Heart left ventricle (tissue), 16 donors: Measurements from ENCODE around the gene ZCCHC4. TPM values are rescaled to one million over a fixed set of nuclear protein-coding genes. Genes with fewer than 3 reads are reported as not detected.

Experiments used
- ATAC-seq, 4 donors: fragments of 200-7000 bp; cut with Tn5 transposase; one replicate each; pipeline ENCODE4 v1.9.1; 2020 to 2022; ENCODE audit warnings: moderate library complexity in 4 of 4, mild to moderate bottlenecking in 3 of 4, moderate number of reproducible peaks in 1 of 4
- DNase-seq, 5 donors: peaks; one replicate each; pipeline ENCODE4 v3.0.0-alpha.2; 2020
- H3K27ac ChIP-seq, 12 donors: fragments of 200-600 bp; sonication (generic) in 4 of 12; one replicate each; pipeline versions ENCODE4 v1.5.0 to v1.8.0; 2016 to 2022; ENCODE audit warnings: mild to moderate bottlenecking in 2 of 12
- H3K27me3 ChIP-seq, 9 donors: fragments of 200-600 bp; sonication (generic) in 2 of 9; one replicate each; pipeline versions ENCODE4 v1.5.1 to v1.8.0; 2016 to 2022; ENCODE audit warnings: mild to moderate bottlenecking in 3 of 9
- H3K36me3 ChIP-seq, 9 donors: fragments of 200-600 bp; sonication (generic) in 2 of 9; one replicate each; pipeline versions ENCODE4 v1.5.0 to v1.8.0; 2018 to 2022; ENCODE audit warnings: mild to moderate bottlenecking in 2 of 9
- H3K4me1 ChIP-seq, 12 donors: fragments of 200-600 bp; sonication (generic) in 4 of 12; one replicate each; pipeline versions ENCODE4 v1.5.0 to v1.8.0; 2016 to 2022; ENCODE audit warnings: mild to moderate bottlenecking in 3 of 12
- H3K4me3 ChIP-seq, 12 donors: fragments of 200-600 bp; sonication (generic) in 4 of 12; one replicate each; pipeline versions ENCODE4 v1.5.0 to v1.8.0; 2017 to 2022; ENCODE audit warnings: mild to moderate bottlenecking in 9 of 12, moderate library complexity in 4 of 12
- H3K9me3 ChIP-seq, 12 donors: fragments of 200-600 bp; sonication (generic) in 4 of 12; one replicate each; pipeline versions ENCODE4 v1.5.0 to v1.8.0; 2016 to 2022; ENCODE audit warnings: mild to moderate bottlenecking in 1 of 12
- POLR2A ChIP-seq, 2 donors: fragments of 450-650 bp; IDR thresholded peaks; one replicate each; pipeline ENCODE4 v1.6.1; 2017; ENCODE audit warnings: antibody characterized with exemption in 2 of 2, mild to moderate bottlenecking in 2 of 2, moderate library complexity in 2 of 2
- WGBS, 4 donors: extraction: QIAGEN DNeasy Blood & Tissue Kit in 2 of 4; methylation state at CpG; one replicate each; pipeline versions ENCODE4 v1.1.5 to v1.1.7; 2013 to 2018; 5-methylcytosine and 5-hydroxymethylcytosine counted together
- intact Hi-C, 10 donors: fragments of 100-400 bp; cut with DNase I; formaldehyde crosslinking; loops; one replicate each; pipeline versions ENCODE4 v1.11.1 to v1.14.2; 2022
- polyA plus RNA-seq, 2 donors: library from polyadenylated mRNA; stranded (reverse); fragments of 200-250 nt; gene quantifications; one replicate each; pipeline ENCODE4 v1.2.3, GENCODE V29; 2013
- total RNA-seq, 9 donors: library from RNA; depleted of rRNA in 2 of 9; stranded (reverse); fragments of >200 nt in 2 of 9; fragmentation: NEBNext Ultra II Directional in 3 of 9; extraction: Animal tissue kit (Norgen Biotek cat#: 25700) in 3 of 9; gene quantifications; one replicate each; pipeline versions ENCODE4 v1.1.0 to v1.2.4, GENCODE V29; 2016 to 2023
- TF ChIP-seq, protein P1 (sequence below), 12 donors: fragments of 200-600 bp; sonication (generic) in 4 of 12; IDR thresholded peaks; one replicate each; pipeline versions ENCODE4 v1.5.0 to v1.8.0; 2018 to 2022; ENCODE audit warnings: antibody characterized with exemption in 12 of 12, mild to moderate bottlenecking in 5 of 12
- donor health status: ischemic (EF 13 %, LVEDD 7.1; RV severe dilation, severe dysfunction).
- donor health status: healthy with polysubstance abuse.
- donor health status: DM: no; HTN: yes; CAD: no.
- donor health status: DM: no; HTN: no; CAD: no.
- donor health status: ischemic (EF 25% LVEDD 6.9; RV normal size, moderate dysfunction).
- donor health status: ischemic (EF 25% LVEDD 5.7; RV mildly dilated, moderate dysfunction).
- donor health status: healthy.
- donor health status: DM: yes; HTN: yes; CAD: no.
- donor health status: ischemic (EF 35%, LVEDD 5.7; RV mildly dilated, moderate dysfunction).
- donor health status: nonischemic (EF 11% LVEDD 7.7; RV severe dilation, severe dysfunction).
- donor health status: DM: yes; HTN: yes; CAD: no.
- donor health status: PGD.
- donor health status: ischemic (EF 29% LVEDD 5.4; RV normal size, mild dysfunction).
- donor health status: nonischemic (EF 23%, LVEDD 6.1; RV moderate dilation, normal function).

ZCCHC4 gene
- total and polyA plus RNA-seq, 11 donors, result 5.2 to 9.6 (median 7.3) TPM

DNA sequence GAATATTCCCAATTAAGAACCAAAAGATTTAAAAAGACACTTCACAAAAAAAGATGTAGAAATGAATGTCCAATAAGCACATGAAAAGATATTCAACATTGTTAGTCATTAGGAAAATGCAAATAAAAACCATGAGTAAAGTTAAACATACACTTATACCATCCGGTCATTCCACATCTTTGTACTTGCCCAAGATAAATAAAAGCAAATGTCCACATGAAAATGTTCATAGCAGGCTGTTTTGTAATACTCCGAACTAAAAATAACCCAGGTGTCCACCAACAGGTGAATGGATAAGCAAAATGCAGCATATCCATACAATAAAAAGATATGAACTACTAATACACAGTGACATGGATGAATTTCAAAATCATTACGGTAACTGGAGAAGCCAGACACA, 28.6 kb upstream of the ZCCHC4 start:
- Histone ChIP-seq H3K27ac (no peak overlapping the region), H3K4me3 (no peak overlapping the region), H3K36me3 (peaks cover 0 to 24% (median 8%) of the 10 kb centered on the region in 9 donors), H3K4me1 (no peaks in the 10 kb centered on the region), H3K27me3 (no peaks in the 10 kb centered on the region), H3K9me3 (peaks cover 0 to 10% (median 0%) of the 10 kb centered on the region in 12 donors)
- intact Hi-C loops, result no loop called here
- no peak for TF ChIP-seq POLR2A (IDR thresholded peaks at IDR 0.05)
- 92 to 96% (median 93%) methylated on average over 3 of the region's 3 CpGs for WGBS, 4 donors
- DNase-seq, result no peak
- no peak for ATAC-seq

GRCh38 chr4:25284466-25284865, 28.1 kb upstream of the ZCCHC4 start:
- DNase-seq (no peak), ATAC-seq (no peak)
- H3K27me3 ChIP-seq, result no peaks in the 10 kb centered on the region
- intact Hi-C loops, result no loop called here
- H3K9me3 ChIP-seq, result peaks cover 0 to 10% (median 0%) of the 10 kb centered on the region in 12 donors
- no peak overlapping the region for H3K27ac ChIP-seq
- no peak for TF ChIP-seq POLR2A (IDR thresholded peaks at IDR 0.05)
- TF ChIP-seq, protein P1, sequence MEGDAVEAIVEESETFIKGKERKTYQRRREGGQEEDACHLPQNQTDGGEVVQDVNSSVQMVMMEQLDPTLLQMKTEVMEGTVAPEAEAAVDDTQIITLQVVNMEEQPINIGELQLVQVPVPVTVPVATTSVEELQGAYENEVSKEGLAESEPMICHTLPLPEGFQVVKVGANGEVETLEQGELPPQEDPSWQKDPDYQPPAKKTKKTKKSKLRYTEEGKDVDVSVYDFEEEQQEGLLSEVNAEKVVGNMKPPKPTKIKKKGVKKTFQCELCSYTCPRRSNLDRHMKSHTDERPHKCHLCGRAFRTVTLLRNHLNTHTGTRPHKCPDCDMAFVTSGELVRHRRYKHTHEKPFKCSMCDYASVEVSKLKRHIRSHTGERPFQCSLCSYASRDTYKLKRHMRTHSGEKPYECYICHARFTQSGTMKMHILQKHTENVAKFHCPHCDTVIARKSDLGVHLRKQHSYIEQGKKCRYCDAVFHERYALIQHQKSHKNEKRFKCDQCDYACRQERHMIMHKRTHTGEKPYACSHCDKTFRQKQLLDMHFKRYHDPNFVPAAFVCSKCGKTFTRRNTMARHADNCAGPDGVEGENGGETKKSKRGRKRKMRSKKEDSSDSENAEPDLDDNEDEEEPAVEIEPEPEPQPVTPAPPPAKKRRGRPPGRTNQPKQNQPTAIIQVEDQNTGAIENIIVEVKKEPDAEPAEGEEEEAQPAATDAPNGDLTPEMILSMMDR (IDR thresholded peaks at IDR 0.05), result no peak
- H3K4me3 ChIP-seq, result no peak overlapping the region
- WGBS, 4 donors, result 87 to 89% (median 87%) methylated on average over 3 of the region's 3 CpGs
- no peaks in the 10 kb centered on the region for H3K4me1 ChIP-seq
- peaks cover 0 to 19% (median 8%) of the 10 kb centered on the region in 9 donors for H3K36me3 ChIP-seq

- H3K36me3 ChIP-seq, result no peaks in the 10 kb centered on the region
- intact Hi-C loops, result loop anchor here in 1 of 10 donors (10.0 kb wide), 1 partner anchor 106 kb away; no protein-coding TSS in a partner anchor
- peaks cover 0 to 10% (median 0%) of the 10 kb centered on the region in 12 donors for H3K9me3 ChIP-seq
- 53 to 65% (median 55%) methylated on average over 7 to 11 of the region's 11 CpGs for WGBS, 4 donors
- TF ChIP-seq POLR2A (IDR thresholded peaks at IDR 0.05), result no peak
- TF ChIP-seq, protein P1 (IDR thresholded peaks at IDR 0.05), result no peak
- H3K4me3 ChIP-seq, result no peak overlapping the region
- H3K27me3 ChIP-seq, result no peaks in the 10 kb centered on the region
- no peak for DNase-seq
- no peak for ATAC-seq
- H3K4me1 ChIP-seq, result no peaks in the 10 kb centered on the region
- H3K27ac ChIP-seq, result no peak overlapping the region
Observed at GRCh38 chr4:25290490-25291067, 22.0 kb upstream of the ZCCHC4 start.

DNA sequence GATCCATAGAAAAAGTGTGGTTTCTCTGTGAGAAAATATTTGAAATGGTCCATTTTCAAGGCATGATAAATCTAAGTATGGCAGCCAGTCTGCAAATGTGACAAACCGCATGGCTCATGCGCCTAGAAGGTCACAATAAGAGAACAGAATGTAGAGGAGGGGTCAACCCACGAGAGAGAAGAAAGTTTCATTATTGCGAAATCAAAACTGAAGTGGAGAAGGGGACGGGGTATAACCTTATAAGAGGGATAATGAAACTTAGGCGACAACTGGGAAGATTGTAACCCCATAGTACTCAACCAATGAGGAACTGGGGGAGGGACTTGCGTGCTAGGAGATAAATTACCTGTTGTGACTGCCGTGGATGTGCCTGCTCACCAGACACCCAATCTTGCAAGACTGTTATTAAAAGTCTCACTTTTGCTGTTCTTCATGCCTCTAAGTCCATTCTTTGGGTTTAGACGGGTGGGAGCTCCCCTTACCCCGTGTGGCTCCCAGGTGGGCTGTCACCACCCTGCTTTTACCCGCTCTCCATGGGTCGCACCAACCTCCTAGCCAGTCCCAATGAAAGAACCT, 21.3 kb upstream of the ZCCHC4 start:
- intact Hi-C loops, result loop anchor here in 1 of 10 donors (10.0 kb wide), 1 partner anchor 106 kb away; no protein-coding TSS in a partner anchor
- H3K4me1 ChIP-seq, result no peaks in the 10 kb centered on the region
- 80 to 86% (median 82%) methylated on average over 12 of the region's 12 CpGs for WGBS, 4 donors
- no peak overlapping the region for H3K27ac ChIP-seq
- TF ChIP-seq, protein P1 (IDR thresholded peaks at IDR 0.05), result no peak
- no peak for TF ChIP-seq POLR2A (IDR thresholded peaks at IDR 0.05)
- DNase-seq, result no peak
- no peak for ATAC-seq
- peaks cover 0 to 10% (median 0%) of the 10 kb centered on the region in 12 donors for H3K9me3 ChIP-seq
- H3K36me3 ChIP-seq, result no peaks in the 10 kb centered on the region
- H3K27me3 ChIP-seq, result no peaks in the 10 kb centered on the region
- H3K4me3 ChIP-seq, result no peak overlapping the region
